ENCODE measurements around the gene CLCF1. TPM values are rescaled to one million over a fixed set of nuclear protein-coding genes. Genes with fewer than 3 reads are reported as not detected.
A peak's percentile ranks its signal among the peaks of the same experiment; 100 is the strongest.

The CLCF1 gene
- total RNA-seq, 1 donor from 2014 or later = 0.68 TPM

GRCh38 chr11:67369275-67369674, 4.1 kb downstream of the CLCF1 start:
- DNase-seq (ENCODE audit: low read depth, low spot score) = no peak
- peak overlapping the region; percentile 33 for H3K4me3 Mint-ChIP-seq
- no peaks in the 10 kb centered on the region for H3K9me3 Mint-ChIP-seq
- H3K27me3 Mint-ChIP-seq (ENCODE audit: low read depth) = peaks cover 26% of the 10 kb centered on the region
- H3K4me1 Mint-ChIP-seq = peaks cover 27% of the 10 kb centered on the region
- no peak overlapping the region for H3K27ac Mint-ChIP-seq (ENCODE audit: unreplicated experiment)
- no peak for TF ChIP-seq CTCF (conservative IDR thresholded peaks at IDR 0.05)
- H3K36me3 Mint-ChIP-seq (ENCODE audit: low read depth) = no peaks in the 10 kb centered on the region

- Mint-ChIP-seq H3K9me3 (no peaks in the 10 kb centered on the region), H3K36me3 (ENCODE audit: low read depth) (no peaks in the 10 kb centered on the region), H3K4me3 (peak overlapping the region; percentile 18), H3K27me3 (ENCODE audit: low read depth) (peaks cover 22% of the 10 kb centered on the region), H3K4me1 (peaks cover 22% of the 10 kb centered on the region), H3K27ac (ENCODE audit: unreplicated experiment) (no peak overlapping the region)
- DNase-seq (ENCODE audit: low read depth, low spot score) = no peak
- TF ChIP-seq CTCF (conservative IDR thresholded peaks at IDR 0.05) = no peak
Measured at GRCh38 chr11:67368621-67369020, 4.8 kb downstream of the CLCF1 start.

GRCh38 chr11:67367761-67368227, 5.6 kb downstream of the CLCF1 start:
- H3K4me3 Mint-ChIP-seq = peak overlapping the region; percentile 18
- no peaks in the 10 kb centered on the region for H3K9me3 Mint-ChIP-seq
- no peak for DNase-seq (ENCODE audit: low read depth, low spot score)
- no peaks in the 10 kb centered on the region for H3K36me3 Mint-ChIP-seq (ENCODE audit: low read depth)
- peaks cover 22% of the 10 kb centered on the region for H3K27me3 Mint-ChIP-seq (ENCODE audit: low read depth)
- no peak for TF ChIP-seq CTCF (conservative IDR thresholded peaks at IDR 0.05)
- no peak overlapping the region for H3K27ac Mint-ChIP-seq (ENCODE audit: unreplicated experiment)
- peaks cover 22% of the 10 kb centered on the region for H3K4me1 Mint-ChIP-seq

- no peaks in the 10 kb centered on the region for H3K36me3 Mint-ChIP-seq (ENCODE audit: low read depth)
- H3K27me3 Mint-ChIP-seq (ENCODE audit: low read depth) = peaks cover 22% of the 10 kb centered on the region
- H3K9me3 Mint-ChIP-seq = no peaks in the 10 kb centered on the region
- H3K27ac Mint-ChIP-seq (ENCODE audit: unreplicated experiment) = no peak overlapping the region
- TF ChIP-seq CTCF (conservative IDR thresholded peaks at IDR 0.05) = no peak
- H3K4me3 Mint-ChIP-seq = no peak overlapping the region
- no peak for DNase-seq (ENCODE audit: low read depth, low spot score)
- H3K4me1 Mint-ChIP-seq = peaks cover 22% of the 10 kb centered on the region
Measured at GRCh38 chr11:67366961-67367760, 6.2 kb downstream of the CLCF1 start.

GRCh38 chr11:67366546-67366945, 6.9 kb downstream of the CLCF1 start:
- H3K9me3 Mint-ChIP-seq = no peaks in the 10 kb centered on the region
- DNase-seq (ENCODE audit: low read depth, low spot score) = no peak
- no peak overlapping the region for H3K27ac Mint-ChIP-seq (ENCODE audit: unreplicated experiment)
- no peaks in the 10 kb centered on the region for H3K36me3 Mint-ChIP-seq (ENCODE audit: low read depth)
- peaks cover 17% of the 10 kb centered on the region for H3K4me1 Mint-ChIP-seq
- H3K4me3 Mint-ChIP-seq = no peak overlapping the region
- TF ChIP-seq CTCF (conservative IDR thresholded peaks at IDR 0.05) = no peak
- peaks cover 17% of the 10 kb centered on the region for H3K27me3 Mint-ChIP-seq (ENCODE audit: low read depth)
